Ovary (tissue), 3 donors: ENCODE results near the gene ARID5A.

Source experiments
- CTCF ChIP-seq, 3 donors: fragments of 450-650 bp in 2 of 3; fragments of 200-600 bp in 1 of 3; IDR thresholded peaks; one replicate each; pipeline versions ENCODE4 v1.5.1 to v1.8.0; 2016 to 2022; ENCODE audit warnings: antibody characterized with exemption in 3 of 3, mild to moderate bottlenecking in 1 of 3
- EP300 ChIP-seq: sonication (generic); formaldehyde crosslinking; IDR thresholded peaks from one replicate; pipeline ENCODE4 v1.6.1; 2017; ENCODE audit warnings: antibody characterized with exemption
- donor health status: DM: no; HTN: no; CAD: no.

DNA sequence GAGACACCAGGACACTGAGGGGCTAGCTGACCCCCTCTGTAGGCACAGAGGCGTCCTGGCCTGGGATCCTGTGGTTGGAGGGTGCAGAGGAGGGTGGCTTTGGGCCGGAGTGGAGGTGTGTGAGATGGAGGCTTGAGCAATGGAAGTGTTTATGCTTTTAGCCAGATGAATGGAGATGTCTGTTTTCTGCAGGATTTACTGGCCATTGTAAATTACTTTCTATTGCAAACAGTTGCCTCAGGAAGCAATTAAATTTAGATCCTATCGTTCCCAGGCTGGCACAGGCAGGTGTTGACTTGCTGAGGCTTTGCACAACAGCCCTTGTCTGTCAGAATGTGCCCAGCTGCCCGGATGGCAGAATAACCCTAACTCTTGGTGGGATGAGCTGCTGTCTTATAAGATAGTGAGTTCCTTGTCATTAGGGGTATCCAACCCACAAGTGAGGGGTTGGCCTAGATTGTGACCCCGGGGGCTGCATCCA is 1.8 kb upstream of the ARID5A start:
- TF ChIP-seq EP300 (no peak), CTCF (IDR thresholded peaks at IDR 0.05) (no peak)
